Body of pancreas (tissue), 4 donors: Measurements from ENCODE around the gene GDPGP1. TPM values are rescaled to one million over a fixed set of nuclear protein-coding genes. Genes with fewer than 3 reads are reported as not detected.

Experiments used
- ATAC-seq: fragments of 150-250 bp; one replicate; pipeline ENCODE4 v1.9.1; 2016
- DNase-seq, 4 donors: peaks; one replicate each; pipeline ENCODE4 v3.0.0-alpha.2; 2019
- H3K27ac ChIP-seq, 4 donors: fragments of 200-600 bp; sonication (generic); 1 replicate in 3 of 4; 2 replicates in 1 of 4; pipeline versions ENCODE4 v1.5.1 to v1.6.1; 2016 to 2019; ENCODE audit warnings: mild to moderate bottlenecking in 1 of 4, mixed read lengths in 1 of 4, moderate library complexity in 1 of 4
- H3K27me3 ChIP-seq, 2 donors: fragments of 200-600 bp; sonication (generic); one replicate each; pipeline ENCODE4 v1.6.0; 2016; ENCODE audit warnings: mild to moderate bottlenecking in 1 of 2
- H3K36me3 ChIP-seq, 2 donors: fragments of 200-600 bp; sonication (generic); replicated peaks in 1 of 2; 2 replicates each; pipeline ENCODE4 v1.5.1; 2016; ENCODE audit warnings: low read depth in 2 of 2; ENCODE audit not compliant: insufficient read depth in 1 of 2
- H3K4me1 ChIP-seq: fragments of 200-600 bp; sonication (generic); one replicate; pipeline ENCODE4 v1.6.0; 2016
- H3K4me3 ChIP-seq, 2 donors: fragments of 200-600 bp; sonication (generic); 1 replicate in 1 of 2; 2 replicates in 1 of 2; pipeline ENCODE4 v1.5.1; 2016 to 2019
- H3K9me3 ChIP-seq, 3 donors: fragments of 200-600 bp; sonication (generic); 1 replicate in 2 of 3; 2 replicates in 1 of 3; pipeline ENCODE4 v1.5.1; 2016
- POLR2A ChIP-seq, 3 donors: fragments of 450-650 bp; IDR thresholded peaks; one replicate each; pipeline ENCODE4 v1.6.1; 2016; ENCODE audit warnings: antibody characterized with exemption in 3 of 3, mild to moderate bottlenecking in 2 of 3
- WGBS, 2 donors: methylation state at CpG; one replicate each; pipeline ENCODE4 v1.1.5; 2017; 5-methylcytosine and 5-hydroxymethylcytosine counted together
- intact Hi-C: fragments of 100-400 bp; cut with DNase I; formaldehyde crosslinking; loops from one replicate; pipeline ENCODE4 v1.15.1; 2023
- total RNA-seq, 2 donors: library from RNA; depleted of rRNA; stranded (reverse); fragments of >200 nt; gene quantifications; one replicate each; pipeline ENCODE4 v1.1.0, GENCODE V29; 2016
- TF ChIP-seq, protein P1 (sequence below), 7 experiments: fragments of 450-650 bp in 4 of 7; fragments of 200-600 bp in 3 of 7; sonication (generic) in 3 of 7; IDR thresholded peaks; one replicate each; pipeline ENCODE4 v1.5.1; 2016 to 2019; ENCODE audit warnings: antibody characterized with exemption in 7 of 7

GDPGP1 gene
- total RNA-seq, 2 donors from 2014 or later = 0.33 to 5.2 TPM

DNA sequence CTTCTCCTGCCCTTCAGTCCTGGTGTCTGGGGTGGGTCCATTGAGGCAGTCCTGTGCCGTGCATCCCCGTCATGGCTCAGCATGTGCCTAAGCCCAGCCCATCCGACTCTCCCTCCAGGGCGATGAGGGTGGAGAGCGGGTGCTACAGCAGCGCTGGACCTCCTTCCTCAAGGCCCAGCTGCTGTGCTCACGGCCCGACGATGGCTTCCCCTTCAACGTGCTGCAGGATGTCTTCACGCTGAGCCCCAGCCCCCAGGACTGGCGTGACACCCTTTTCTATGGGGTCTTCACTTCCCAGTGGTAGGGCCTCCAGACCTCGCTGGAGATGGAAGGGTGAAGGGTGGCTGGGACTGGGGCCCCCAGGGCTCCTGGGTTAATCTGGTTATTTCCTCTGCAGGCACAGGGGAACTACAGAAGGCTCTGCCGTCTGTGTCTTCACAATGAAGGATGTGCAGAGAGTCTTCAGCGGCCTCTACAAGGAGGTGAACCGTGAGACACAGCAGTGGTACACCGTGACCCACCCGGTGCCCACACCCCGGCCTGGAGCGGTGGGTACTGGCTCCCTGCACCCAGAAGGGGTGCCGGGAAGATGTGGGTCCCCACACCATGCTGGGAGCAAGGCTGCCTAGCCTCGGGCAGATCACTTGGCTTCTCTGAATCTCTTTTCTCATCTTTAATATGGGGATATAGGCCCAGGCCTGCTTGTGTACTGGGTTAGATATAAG, 10.4 kb upstream of the GDPGP1 start:
- no peak for ATAC-seq
- Histone ChIP-seq H3K4me3 (no peak overlapping the region), H3K27me3 (no peaks in the 10 kb centered on the region), H3K4me1 (peaks cover 43% of the 10 kb centered on the region), H3K9me3 (no peaks in the 10 kb centered on the region), H3K27ac (peak overlapping the region in 3 of 4 donors; percentile 2 to 20 (median 12)), H3K36me3 (peaks cover 7 to 26% of the 10 kb centered on the region in 2 donors)
- 89 to 94% methylated on average over 8 to 22 of the region's 22 CpGs for WGBS, 2 donors
- no peak for DNase-seq
- TF ChIP-seq, protein P1, sequence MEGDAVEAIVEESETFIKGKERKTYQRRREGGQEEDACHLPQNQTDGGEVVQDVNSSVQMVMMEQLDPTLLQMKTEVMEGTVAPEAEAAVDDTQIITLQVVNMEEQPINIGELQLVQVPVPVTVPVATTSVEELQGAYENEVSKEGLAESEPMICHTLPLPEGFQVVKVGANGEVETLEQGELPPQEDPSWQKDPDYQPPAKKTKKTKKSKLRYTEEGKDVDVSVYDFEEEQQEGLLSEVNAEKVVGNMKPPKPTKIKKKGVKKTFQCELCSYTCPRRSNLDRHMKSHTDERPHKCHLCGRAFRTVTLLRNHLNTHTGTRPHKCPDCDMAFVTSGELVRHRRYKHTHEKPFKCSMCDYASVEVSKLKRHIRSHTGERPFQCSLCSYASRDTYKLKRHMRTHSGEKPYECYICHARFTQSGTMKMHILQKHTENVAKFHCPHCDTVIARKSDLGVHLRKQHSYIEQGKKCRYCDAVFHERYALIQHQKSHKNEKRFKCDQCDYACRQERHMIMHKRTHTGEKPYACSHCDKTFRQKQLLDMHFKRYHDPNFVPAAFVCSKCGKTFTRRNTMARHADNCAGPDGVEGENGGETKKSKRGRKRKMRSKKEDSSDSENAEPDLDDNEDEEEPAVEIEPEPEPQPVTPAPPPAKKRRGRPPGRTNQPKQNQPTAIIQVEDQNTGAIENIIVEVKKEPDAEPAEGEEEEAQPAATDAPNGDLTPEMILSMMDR (IDR thresholded peaks at IDR 0.05) = no peak
- TF ChIP-seq POLR2A (IDR thresholded peaks at IDR 0.05) = no peak
- intact Hi-C loops = loop anchor here (5.0 kb wide), 1 partner anchor 81 kb away; no protein-coding TSS in a partner anchor

DNA sequence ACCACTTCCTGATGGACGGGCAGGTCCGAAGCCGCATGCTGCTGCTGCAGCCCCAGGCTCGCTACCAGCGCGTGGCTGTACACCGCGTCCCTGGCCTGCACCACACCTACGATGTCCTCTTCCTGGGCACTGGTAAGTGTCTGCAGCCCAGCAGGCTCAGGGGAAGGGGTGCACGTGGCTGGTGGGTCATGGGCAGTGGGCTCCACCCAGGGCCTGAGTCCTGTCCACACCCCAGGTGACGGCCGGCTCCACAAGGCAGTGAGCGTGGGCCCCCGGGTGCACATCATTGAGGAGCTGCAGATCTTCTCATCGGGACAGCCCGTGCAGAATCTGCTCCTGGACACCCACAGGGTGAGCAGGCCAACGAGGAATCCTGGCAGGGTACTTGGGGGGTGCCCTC, 9.0 kb upstream of the GDPGP1 start:
- no peaks in the 10 kb centered on the region for H3K27me3 ChIP-seq
- no peaks in the 10 kb centered on the region for H3K9me3 ChIP-seq
- peaks cover 48% of the 10 kb centered on the region for H3K4me1 ChIP-seq
- TF ChIP-seq POLR2A (IDR thresholded peaks at IDR 0.05) = no peak
- TF ChIP-seq, protein P1 (IDR thresholded peaks at IDR 0.05) = no peak
- DNase-seq (no peak), ATAC-seq (no peak)
- intact Hi-C loops = no loop called here
- H3K36me3 ChIP-seq = peaks cover 7 to 28% of the 10 kb centered on the region in 2 donors
- H3K4me3 ChIP-seq = no peak overlapping the region
- peak overlapping the region in 1 of 4 donors; percentile 31 for H3K27ac ChIP-seq
- WGBS, 2 donors = 90% methylated on average over 3 to 17 of the region's 17 CpGs

DNA sequence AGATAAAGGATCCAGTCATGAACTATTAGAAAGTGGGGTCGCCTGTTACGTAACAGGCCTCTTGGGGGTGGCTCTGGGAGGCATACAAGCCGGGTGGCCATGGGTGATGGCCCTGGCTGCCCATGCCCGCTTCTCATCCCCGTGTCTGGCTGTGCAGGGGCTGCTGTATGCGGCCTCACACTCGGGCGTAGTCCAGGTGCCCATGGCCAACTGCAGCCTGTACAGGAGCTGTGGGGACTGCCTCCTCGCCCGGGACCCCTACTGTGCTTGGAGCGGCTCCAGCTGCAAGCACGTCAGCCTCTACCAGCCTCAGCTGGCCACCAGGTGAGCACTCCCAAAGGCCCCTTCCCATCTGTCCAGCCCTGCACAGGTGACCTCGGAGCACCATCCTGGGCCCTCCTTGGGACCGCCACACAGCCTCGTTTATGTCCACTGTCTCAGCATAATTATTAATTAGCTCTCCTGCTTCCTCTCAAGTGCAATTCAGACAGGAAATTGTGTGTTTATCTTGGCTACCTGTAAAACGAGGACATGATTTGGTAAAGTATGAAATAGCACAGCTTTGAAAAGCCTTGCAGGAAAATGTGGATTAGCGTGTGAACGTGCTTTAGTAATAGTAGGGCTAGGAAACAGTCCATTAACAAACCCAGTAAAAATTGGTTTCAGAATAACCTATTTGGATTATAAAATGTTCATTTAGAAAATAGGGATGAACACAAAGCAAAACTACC, 8.3 kb upstream of the GDPGP1 start:
- 82 to 83% methylated on average over 14 to 16 of the region's 18 CpGs for WGBS, 2 donors
- H3K36me3 ChIP-seq = peaks cover 7 to 28% of the 10 kb centered on the region in 2 donors
- intact Hi-C loops = no loop called here
- H3K4me1 ChIP-seq = peaks cover 52% of the 10 kb centered on the region
- no peak for ATAC-seq
- DNase-seq = no peak
- TF ChIP-seq, protein P1 (IDR thresholded peaks at IDR 0.05) = no peak
- no peak for TF ChIP-seq POLR2A (IDR thresholded peaks at IDR 0.05)
- no peaks in the 10 kb centered on the region for H3K27me3 ChIP-seq
- no peaks in the 10 kb centered on the region for H3K9me3 ChIP-seq
- no peak overlapping the region for H3K4me3 ChIP-seq
- H3K27ac ChIP-seq = peak overlapping the region in 3 of 4 donors; percentile 30 to 96 (median 31)

DNA sequence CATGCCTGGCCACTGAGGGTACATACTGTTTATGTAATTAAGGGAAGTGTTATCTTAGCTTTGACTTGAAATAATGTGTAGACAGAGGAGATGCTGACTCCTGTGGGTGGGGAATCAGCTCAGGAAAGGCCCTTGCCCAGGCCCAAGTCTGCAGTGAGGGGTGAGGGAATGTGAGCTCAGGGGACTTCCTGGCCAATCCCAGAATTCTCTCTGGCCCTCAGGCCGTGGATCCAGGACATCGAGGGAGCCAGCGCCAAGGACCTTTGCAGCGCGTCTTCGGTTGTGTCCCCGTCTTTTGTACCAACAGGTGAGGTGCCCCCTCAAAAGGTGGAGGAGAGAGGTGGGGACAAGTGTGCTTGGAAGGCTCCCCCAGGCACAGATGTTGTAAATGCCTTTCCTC, 6.7 kb upstream of the GDPGP1 start:
- peaks cover 7 to 28% of the 10 kb centered on the region in 2 donors for H3K36me3 ChIP-seq
- intact Hi-C loops = no loop called here

More for the DNA sequence above, 6.7 kb upstream of the GDPGP1 start:
- H3K27me3 ChIP-seq = no peaks in the 10 kb centered on the region
- TF ChIP-seq POLR2A (IDR thresholded peaks at IDR 0.05) = no peak
- TF ChIP-seq, protein P1 (IDR thresholded peaks at IDR 0.05) = no peak
- no peaks in the 10 kb centered on the region for H3K9me3 ChIP-seq
- WGBS, 2 donors = 89 to 90% methylated on average over 7 of the region's 7 CpGs
- H3K4me3 ChIP-seq = no peak overlapping the region
- ATAC-seq = no peak
- H3K4me1 ChIP-seq = peaks cover 59% of the 10 kb centered on the region
- H3K27ac ChIP-seq = peak overlapping the region; percentile 90 to 98 (median 94)
- no peak for DNase-seq
